Activated CD4-positive, alpha-beta T cell treated with anti-CD3 and anti-CD28 coated beads, Interleukin-2, amount 10 ng/mL, durations not matched to agents 24 days and 14 days (primary cell): ENCODE data around the gene SLC12A3. TPM values are rescaled to one million over a fixed set of nuclear protein-coding genes. Genes with fewer than 3 reads are reported as not detected.
A peak's percentile ranks its signal among the peaks of the same experiment; 100 is the strongest.
"Not testable (repeated sequence)": the region's sequence is repeated elsewhere in the genome, so short reads cannot be mapped to it uniquely, and the experiment has no call there.

ENCODE experiments used
- DNase-seq: peaks from one replicate; pipeline ENCODE4 v3.0.0; 2022
- H3K27ac Mint-ChIP-seq: one replicate; pipeline ENCODE4 v1.8.0; 2022; ENCODE audit warnings: mild to moderate bottlenecking, mixed read lengths
- H3K27me3 Mint-ChIP-seq: one replicate; pipeline ENCODE4 v1.8.0; 2022; ENCODE audit warnings: mixed read lengths
- H3K36me3 Mint-ChIP-seq: one replicate; pipeline ENCODE4 v1.8.0; 2022; ENCODE audit warnings: low read depth, mild to moderate bottlenecking, mixed read lengths
- H3K4me1 Mint-ChIP-seq: one replicate; pipeline ENCODE4 v1.8.0; 2021; ENCODE audit warnings: mixed read lengths
- H3K4me3 Mint-ChIP-seq: one replicate; pipeline ENCODE4 v1.8.0; 2022; ENCODE audit warnings: mild to moderate bottlenecking, moderate library complexity, mixed read lengths
- H3K9me3 Mint-ChIP-seq: one replicate; pipeline ENCODE4 v1.8.0; 2021; ENCODE audit warnings: mixed read lengths
- intact Hi-C: fragments of 100-400 bp; cut with micrococcal nuclease; formaldehyde crosslinking; loops from one replicate; pipeline ENCODE4 v1.15.1; 2023
- total RNA-seq: library from RNA; stranded (reverse); gene quantifications from 2 replicates; pipeline ENCODE4 v1.2.3, GENCODE V29; 2022

SLC12A3 gene
- total RNA-seq, 1 donor from 2014 or later = not detected

DNA sequence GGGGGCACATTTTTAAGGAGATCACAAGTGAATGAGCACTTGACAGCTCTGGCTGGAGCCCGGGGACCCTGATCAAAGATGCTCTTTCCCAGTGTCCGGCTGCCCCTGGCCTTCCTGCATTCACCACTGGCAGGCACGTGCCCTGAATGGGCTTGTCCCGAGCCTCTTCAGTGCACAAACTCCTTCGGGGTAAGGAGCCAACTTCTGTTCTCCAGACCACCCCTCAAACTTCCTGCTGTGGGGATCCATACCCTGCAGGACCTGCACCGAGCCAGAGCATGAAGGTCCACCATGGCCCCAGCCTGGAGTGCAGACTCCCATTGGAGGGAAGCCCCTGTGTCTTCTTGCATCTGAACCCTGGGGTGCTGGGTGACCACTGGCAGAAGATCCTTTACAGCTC, 9.8 kb upstream of the SLC12A3 start:
- H3K4me1 Mint-ChIP-seq = peaks cover 17% of the 10 kb centered on the region
- intact Hi-C loops = no loop called here
- H3K27me3 Mint-ChIP-seq = no peaks in the 10 kb centered on the region
- no peak overlapping the region for H3K4me3 Mint-ChIP-seq
- H3K27ac Mint-ChIP-seq = no peak overlapping the region
- DNase-seq = no peak
- no peaks in the 10 kb centered on the region for H3K9me3 Mint-ChIP-seq
- no peaks in the 10 kb centered on the region for H3K36me3 Mint-ChIP-seq

DNA sequence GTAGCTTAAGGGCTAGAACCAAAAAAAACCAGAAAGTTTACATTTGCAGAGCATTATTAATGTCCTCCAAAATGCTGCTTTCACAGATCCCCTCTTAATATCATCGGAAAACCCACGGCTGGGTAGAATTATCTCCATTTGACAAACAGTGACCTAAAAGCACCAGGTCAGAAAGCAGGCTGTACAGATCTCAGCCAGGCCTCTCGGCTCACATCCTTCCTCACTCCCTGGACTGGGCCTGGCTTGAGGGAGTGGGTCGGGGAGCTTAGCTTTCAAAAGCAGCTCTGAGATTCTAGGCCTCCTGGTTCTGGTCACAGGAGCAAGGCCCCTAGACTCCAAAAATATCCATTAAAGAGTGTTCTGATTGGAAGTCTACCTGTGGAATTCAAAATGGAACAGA, 9.1 kb upstream of the SLC12A3 start:
- peaks cover 1% of the 10 kb centered on the region for H3K36me3 Mint-ChIP-seq
- H3K4me3 Mint-ChIP-seq = no peak overlapping the region
- intact Hi-C loops = no loop called here
- H3K4me1 Mint-ChIP-seq = peaks cover 24% of the 10 kb centered on the region
- no peak for DNase-seq
- H3K27me3 Mint-ChIP-seq = no peaks in the 10 kb centered on the region
- H3K27ac Mint-ChIP-seq = no peak overlapping the region
- no peaks in the 10 kb centered on the region for H3K9me3 Mint-ChIP-seq

DNA sequence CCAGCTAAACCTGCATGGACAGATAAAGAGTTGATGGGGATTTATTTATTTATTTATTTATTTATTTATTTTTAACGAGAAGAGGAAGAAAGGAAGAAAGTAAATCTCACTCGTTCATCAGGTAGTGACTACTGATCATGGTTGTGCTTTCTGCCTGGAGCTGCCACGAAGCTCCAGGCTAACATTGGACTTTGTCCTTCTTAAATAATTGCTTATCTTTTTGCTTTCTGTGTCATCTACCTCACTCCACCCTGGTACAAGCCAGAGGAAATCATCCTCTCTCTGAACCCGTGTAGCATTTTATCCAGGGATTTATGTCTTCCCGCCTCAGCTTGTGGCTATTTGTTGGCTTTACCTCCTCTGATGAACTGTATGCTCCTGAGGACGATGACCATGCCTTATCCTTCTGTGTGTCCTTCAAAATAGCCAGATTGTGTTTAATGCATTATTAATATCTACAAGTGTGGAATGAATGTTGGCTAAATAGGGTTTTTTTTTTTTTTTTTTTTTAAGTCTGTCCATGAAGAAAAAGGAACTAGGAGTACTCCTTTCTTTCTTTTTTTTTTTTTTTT, 8.0 kb upstream of the SLC12A3 start:
- DNase-seq = no peak
- no peaks in the 10 kb centered on the region for H3K9me3 Mint-ChIP-seq
- H3K27ac Mint-ChIP-seq = no peak overlapping the region
- H3K4me3 Mint-ChIP-seq = no peak overlapping the region
- no peaks in the 10 kb centered on the region for H3K27me3 Mint-ChIP-seq
- H3K4me1 Mint-ChIP-seq = peaks cover 32% of the 10 kb centered on the region
- intact Hi-C loops = no loop called here
- peaks cover 1% of the 10 kb centered on the region for H3K36me3 Mint-ChIP-seq

DNA sequence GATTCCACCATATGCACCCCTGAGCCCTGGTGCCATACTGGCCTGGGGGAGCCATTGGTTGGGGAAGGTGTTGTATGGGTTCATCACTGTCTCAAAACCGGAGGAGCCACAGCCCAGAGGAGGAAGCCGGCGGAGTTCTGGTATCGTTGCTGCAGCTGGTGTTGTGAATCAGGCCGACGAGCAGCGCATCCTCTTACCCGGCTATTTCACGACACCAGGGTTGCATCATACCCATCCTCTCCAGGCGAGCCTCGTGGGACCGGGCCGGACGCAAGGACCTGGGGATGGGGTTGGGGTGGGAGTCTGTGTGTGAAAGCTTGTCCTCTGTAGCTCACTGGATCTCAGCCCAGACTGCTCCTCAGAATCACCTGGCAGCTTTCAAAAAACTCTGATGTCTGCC, 6.6 kb upstream of the SLC12A3 start:
- Mint-ChIP-seq H3K4me3 (no peak overlapping the region), H3K27me3 (no peaks in the 10 kb centered on the region), H3K27ac (no peak overlapping the region), H3K4me1 (peaks cover 44% of the 10 kb centered on the region), H3K36me3 (peaks cover 1% of the 10 kb centered on the region), H3K9me3 (no peaks in the 10 kb centered on the region)
- DNase-seq = no peak
- intact Hi-C loops = no loop called here

DNA sequence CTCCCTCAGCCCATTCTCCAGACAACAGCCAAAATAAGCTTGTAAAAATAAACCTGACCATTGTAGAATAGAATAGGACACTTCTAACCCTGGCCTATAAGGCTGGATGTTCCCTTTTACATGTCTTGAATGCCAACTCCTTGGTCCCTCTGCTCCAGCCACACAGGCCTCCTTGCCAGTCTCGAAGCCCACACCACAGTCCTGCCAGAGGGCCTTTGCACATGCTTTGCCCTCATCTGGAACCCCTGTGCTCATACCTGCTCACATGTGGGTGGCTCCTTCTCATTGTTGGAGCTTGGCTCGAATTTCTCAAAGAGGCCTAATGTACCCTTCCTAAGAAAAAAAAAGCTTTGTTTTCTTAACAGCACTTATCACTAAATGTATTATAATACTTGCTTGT, 5.4 kb upstream of the SLC12A3 start:
- Mint-ChIP-seq H3K9me3 (no peaks in the 10 kb centered on the region), H3K4me1 (peaks cover 45% of the 10 kb centered on the region), H3K27me3 (no peaks in the 10 kb centered on the region), H3K36me3 (peaks cover 1% of the 10 kb centered on the region), H3K4me3 (no peak overlapping the region), H3K27ac (peak overlapping the region; percentile 92)
- no peak for DNase-seq
- intact Hi-C loops = loop anchor here (10.0 kb wide), 1 partner anchor 285 kb away; no protein-coding TSS in a partner anchor

DNA sequence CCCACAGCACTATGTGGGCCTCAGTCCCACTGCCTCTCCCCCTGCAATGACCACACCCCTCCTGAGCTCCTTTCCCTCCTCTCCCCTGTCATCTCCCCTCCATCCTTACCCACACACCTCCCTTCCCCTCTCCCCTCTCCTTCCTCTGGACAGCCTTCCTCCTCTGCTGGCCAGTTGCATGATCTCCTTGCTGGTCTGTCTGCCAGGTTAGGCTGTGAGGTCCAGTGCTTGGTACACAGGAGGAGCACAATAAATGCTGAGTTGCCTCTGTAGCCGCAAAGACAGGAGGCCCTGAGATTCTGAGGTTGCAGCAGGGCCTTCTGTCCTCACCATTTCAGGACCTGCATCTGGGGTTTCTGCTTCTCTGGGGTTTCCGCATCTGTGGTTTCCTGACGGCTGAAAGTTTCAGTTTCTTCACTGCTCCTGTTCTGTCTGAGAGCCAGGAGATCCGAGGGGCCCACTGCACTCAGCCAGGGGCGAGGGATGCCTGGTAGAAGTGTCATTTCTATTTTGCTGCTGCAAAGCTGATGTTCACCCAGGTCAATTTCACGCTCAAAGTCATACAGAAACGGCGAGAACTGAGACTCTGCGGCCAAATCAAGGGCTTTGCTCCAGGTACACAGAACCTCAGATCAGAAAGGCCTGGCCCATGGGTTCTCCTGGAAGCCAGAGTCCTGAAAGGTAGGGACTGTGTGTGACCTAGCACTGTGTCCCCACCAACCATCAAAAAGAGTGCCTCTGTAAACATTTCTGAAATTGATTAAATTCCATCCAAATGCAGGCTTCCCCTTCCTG, 4.6 kb upstream of the SLC12A3 start:
- Mint-ChIP-seq H3K9me3 (no peaks in the 10 kb centered on the region), H3K36me3 (peaks cover 1% of the 10 kb centered on the region), H3K4me3 (peak overlapping the region; percentile 77), H3K27ac (peak overlapping the region; percentile 92), H3K27me3 (no peaks in the 10 kb centered on the region), H3K4me1 (peaks cover 45% of the 10 kb centered on the region)
- DNase-seq = peak; percentile 88
- intact Hi-C loops = loop anchor here (10.0 kb wide), 1 partner anchor 286 kb away; no protein-coding TSS in a partner anchor

DNA sequence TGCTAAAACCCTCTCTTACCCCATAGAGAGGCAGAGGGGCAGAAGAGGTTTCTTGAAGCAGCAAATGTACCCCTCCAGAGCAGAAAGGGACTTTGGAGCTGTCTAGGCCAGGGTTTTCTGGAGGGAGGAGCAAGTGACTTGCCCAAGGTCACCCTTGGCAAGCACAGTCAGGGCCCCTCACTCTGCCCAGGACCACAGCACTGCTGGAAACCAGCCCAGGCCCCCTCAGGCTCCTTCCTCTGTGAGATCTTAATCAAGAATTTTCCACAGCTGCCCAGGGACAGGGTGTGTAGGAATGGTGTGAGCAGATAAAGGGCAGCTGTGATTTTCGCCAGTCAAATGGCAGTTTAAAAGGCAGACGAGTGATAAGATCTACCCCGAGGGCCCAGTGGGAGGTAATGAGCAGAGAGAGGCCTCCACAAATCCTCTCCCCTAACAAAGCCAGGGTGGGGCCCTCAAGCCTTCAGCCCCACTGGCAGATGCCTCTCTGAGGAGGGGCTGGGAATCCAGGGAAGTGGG, 3.9 kb upstream of the SLC12A3 start:
- Mint-ChIP-seq H3K9me3 (no peaks in the 10 kb centered on the region), H3K36me3 (peaks cover 1% of the 10 kb centered on the region), H3K4me3 (peak overlapping the region; percentile 5), H3K4me1 (peaks cover 45% of the 10 kb centered on the region), H3K27me3 (no peaks in the 10 kb centered on the region), H3K27ac (peak overlapping the region; percentile 92)
- intact Hi-C loops = loop anchor here (10.0 kb wide), 1 partner anchor 286 kb away; no protein-coding TSS in a partner anchor
- DNase-seq = peak; percentile 66

DNA sequence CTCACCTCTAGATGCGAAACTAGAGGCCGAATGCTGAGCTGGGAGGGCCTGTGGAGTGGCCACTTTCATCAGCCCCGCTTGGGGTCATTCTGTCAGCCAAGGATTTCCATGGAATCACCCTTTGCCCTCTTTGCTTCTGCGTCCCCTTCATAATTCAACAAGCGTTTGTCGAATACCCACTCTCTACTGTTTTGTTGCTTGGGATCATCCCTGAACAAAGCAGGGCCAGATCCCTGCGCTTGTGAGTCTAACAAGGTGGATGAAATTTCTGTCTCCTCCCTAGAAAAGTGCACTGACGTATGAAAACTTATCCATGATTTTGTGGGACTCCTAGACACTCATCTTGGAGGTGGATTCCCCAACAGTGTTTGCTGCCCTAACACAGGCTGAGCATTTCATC, 3.3 kb upstream of the SLC12A3 start:
- peaks cover 45% of the 10 kb centered on the region for H3K4me1 Mint-ChIP-seq
- H3K9me3 Mint-ChIP-seq = no peaks in the 10 kb centered on the region
- peaks cover 1% of the 10 kb centered on the region for H3K36me3 Mint-ChIP-seq
- DNase-seq = no peak
- H3K4me3 Mint-ChIP-seq = no peak overlapping the region
- H3K27me3 Mint-ChIP-seq = no peaks in the 10 kb centered on the region
- H3K27ac Mint-ChIP-seq = peak overlapping the region; percentile 39
- intact Hi-C loops = loop anchor here (10.0 kb wide), 1 partner anchor 287 kb away; no protein-coding TSS in a partner anchor

DNA sequence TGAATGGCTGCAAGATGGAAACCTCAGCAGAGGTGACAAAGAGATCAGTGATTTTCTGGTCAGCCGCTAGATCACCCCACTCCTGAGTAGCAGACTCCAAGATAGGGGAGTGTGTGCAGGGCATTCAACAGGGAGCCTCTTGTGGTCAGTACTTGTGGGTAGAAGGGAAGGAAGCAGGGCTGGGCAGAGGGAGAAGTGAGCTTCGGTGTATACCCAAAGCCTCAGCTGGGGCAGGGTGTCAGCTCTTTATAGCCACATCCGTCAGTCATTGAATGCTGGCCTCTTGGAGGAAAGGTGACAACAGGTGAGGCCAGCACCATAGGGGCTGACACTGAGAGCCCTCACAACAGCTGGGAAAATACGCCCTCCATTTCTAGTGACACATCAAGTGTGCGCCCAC, 2.2 kb upstream of the SLC12A3 start:
- no peaks in the 10 kb centered on the region for H3K9me3 Mint-ChIP-seq
- intact Hi-C loops = loop anchor here (10.0 kb wide), 1 partner anchor 288 kb away; no protein-coding TSS in a partner anchor
- H3K27ac Mint-ChIP-seq = no peak overlapping the region
- no peak overlapping the region for H3K4me3 Mint-ChIP-seq
- DNase-seq = no peak
- peaks cover 1% of the 10 kb centered on the region for H3K36me3 Mint-ChIP-seq
- no peaks in the 10 kb centered on the region for H3K27me3 Mint-ChIP-seq
- H3K4me1 Mint-ChIP-seq = peaks cover 50% of the 10 kb centered on the region

DNA sequence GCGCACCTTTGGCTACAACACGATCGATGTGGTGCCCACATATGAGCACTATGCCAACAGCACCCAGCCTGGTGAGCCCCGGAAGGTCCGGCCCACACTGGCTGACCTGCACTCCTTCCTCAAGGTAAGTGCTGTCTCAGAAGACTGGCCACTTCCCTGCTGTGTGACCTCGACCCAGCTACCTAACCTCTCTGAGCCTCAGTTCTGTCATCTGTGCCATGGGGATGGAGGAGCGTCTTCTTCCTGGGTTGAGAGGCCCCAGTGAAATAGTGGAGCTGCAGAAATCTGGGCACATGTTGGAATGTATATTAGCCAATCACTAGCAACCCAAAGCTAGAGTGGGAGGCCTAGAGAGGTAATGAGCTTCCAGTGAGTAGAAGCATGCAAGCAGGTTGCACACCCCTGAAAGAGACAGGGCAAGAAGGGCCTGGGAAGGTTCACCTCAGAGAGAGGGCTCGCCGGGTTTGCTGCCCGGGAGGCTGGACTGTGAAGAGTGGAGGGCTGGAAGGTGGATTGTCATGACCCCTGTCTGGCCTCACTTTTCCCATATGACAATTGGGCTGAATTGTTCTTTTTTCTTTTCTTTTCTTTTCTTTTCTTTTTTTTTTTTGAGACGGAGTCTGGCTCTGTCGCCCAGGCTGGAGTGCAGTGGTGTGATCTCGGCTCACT, 521 bp downstream of the SLC12A3 start:
- no peak for DNase-seq
- H3K36me3 Mint-ChIP-seq = peaks cover under 1% of the 10 kb centered on the region
- H3K4me3 Mint-ChIP-seq = no peak overlapping the region
- H3K27ac Mint-ChIP-seq = no peak overlapping the region
- intact Hi-C loops = loop anchor here (2.0 to 10.0 kb wide), 2 partner anchors 67 to 291 kb away; partner anchors contain the start of gene HERPUD1
- peaks cover 34% of the 10 kb centered on the region for H3K4me1 Mint-ChIP-seq
- H3K27me3 Mint-ChIP-seq = no peaks in the 10 kb centered on the region
- no peaks in the 10 kb centered on the region for H3K9me3 Mint-ChIP-seq

DNA sequence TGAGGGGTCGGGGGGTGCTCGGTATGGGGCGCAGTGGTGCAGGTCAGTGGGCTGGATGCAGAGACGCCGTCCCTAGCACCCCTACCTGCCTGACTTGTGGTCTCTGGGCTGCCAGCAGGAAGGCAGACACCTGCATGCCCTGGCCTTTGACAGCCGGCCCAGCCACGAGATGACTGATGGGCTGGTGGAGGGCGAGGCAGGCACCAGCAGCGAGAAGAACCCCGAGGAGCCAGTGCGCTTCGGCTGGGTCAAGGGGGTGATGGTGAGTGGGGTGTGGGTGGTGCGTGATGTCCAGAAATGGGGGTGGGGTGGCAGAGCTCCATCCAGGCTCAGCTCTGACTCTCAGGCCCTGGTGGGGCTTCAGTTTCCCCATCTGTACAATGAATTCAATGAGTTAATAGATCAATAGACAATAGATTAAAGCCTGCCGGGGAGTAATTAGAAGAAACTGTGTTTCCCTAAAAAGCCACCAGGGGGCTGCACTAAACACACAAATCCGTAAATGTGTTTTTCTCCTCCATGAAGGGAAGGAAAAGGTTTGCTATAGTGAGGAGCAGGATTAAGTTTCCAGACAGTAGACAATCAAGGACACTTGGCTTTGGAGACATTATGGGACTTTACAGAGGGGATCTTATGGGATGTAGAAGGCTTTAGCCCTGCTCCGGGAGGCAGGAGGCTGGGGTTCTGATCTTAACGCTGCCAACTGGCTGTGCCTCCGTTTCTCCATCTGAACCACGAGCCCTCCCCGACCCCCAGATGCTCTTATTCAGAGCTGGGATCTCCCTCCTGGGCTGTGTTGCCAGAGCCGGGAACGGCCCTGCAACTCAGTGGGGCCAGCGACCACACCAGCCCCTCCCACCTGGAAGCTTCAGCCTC, 2.2 kb downstream of the SLC12A3 start:
- Mint-ChIP-seq H3K4me3 (no peak overlapping the region), H3K9me3 (no peaks in the 10 kb centered on the region)
- peak; percentile 84 for DNase-seq

DNA sequence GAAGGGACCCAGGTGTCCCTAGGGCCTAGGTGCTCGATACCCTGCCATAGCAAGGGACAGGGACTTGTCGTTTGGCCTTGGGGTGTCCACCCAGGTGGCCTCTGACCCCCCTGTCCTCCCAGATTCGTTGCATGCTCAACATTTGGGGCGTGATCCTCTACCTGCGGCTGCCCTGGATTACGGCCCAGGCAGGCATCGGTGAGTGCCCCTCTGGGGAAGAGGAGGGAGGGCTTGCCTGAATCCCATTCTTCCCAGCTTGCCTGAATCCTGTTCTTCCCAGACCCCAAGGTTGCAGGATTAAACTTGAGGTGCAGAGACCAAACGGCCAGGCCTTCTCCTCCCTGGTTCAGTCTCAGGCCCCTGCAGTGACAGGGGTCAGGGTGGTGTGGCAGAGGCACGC, 3.2 kb downstream of the SLC12A3 start:
- no peak overlapping the region for H3K4me3 Mint-ChIP-seq

More for the DNA sequence above, 2.2 kb downstream of the SLC12A3 start:
- no peak overlapping the region for H3K27ac Mint-ChIP-seq
- H3K4me1 Mint-ChIP-seq = peaks cover 19% of the 10 kb centered on the region
- H3K27me3 Mint-ChIP-seq = no peaks in the 10 kb centered on the region
- H3K36me3 Mint-ChIP-seq = no peaks in the 10 kb centered on the region
- intact Hi-C loops = loop anchor here (1.0 to 10.0 kb wide), 3 partner anchors 66 to 292 kb away; partner anchors contain the start of gene HERPUD1

DNA sequence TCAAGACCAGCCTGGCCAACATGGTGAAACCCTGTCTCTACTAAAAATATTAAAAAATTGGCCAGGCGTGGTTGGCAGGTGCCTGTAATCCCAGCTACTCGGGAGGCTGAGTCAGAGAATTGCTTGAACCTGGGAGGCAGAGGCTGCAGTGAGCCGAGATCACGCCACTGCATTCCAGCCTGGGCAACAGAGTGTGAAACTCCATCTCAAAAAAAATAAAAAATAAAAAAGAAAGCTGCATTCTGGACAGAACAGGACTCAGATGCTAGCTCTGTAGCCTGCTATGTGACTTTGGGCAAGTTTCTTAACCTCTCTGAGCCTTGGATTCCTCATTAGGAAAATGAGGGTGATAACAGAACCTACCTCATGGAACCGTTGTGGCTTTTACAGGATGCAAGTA, 3.8 kb downstream of the SLC12A3 start:
- H3K27me3 Mint-ChIP-seq, H3K36me3 Mint-ChIP-seq, H3K9me3 Mint-ChIP-seq, H3K4me3 Mint-ChIP-seq, H3K4me1 Mint-ChIP-seq, DNase-seq, H3K27ac Mint-ChIP-seq: not testable (repeated sequence)
- intact Hi-C loops = loop anchor here (10.0 kb wide), 1 partner anchor 294 kb away; no protein-coding TSS in a partner anchor

More for the DNA sequence above, 3.2 kb downstream of the SLC12A3 start:
- Mint-ChIP-seq H3K9me3 (no peaks in the 10 kb centered on the region), H3K36me3 (no peaks in the 10 kb centered on the region), H3K27me3 (no peaks in the 10 kb centered on the region), H3K4me1 (peaks cover 9% of the 10 kb centered on the region), H3K27ac (no peak overlapping the region)
- intact Hi-C loops = loop anchor here (10.0 kb wide), 1 partner anchor 293 kb away; no protein-coding TSS in a partner anchor
- DNase-seq = no peak
